Measurements from ENCODE around the gene PRM2. TPM values are rescaled to one million over a fixed set of nuclear protein-coding genes. Genes with fewer than 3 reads are reported as not detected.

PRM2 gene
- total and polyA plus RNA-seq, 2 donors (not counting 1 experiment from before 2014, with no cell fraction given) = not detected

- Histone ChIP-seq H3K27ac (ENCODE audit: insufficient read depth, low read length) (no peak overlapping the region), H3K36me3 (ENCODE audit: control insufficient read depth, insufficient read depth, low read length) (no peaks in the 10 kb centered on the region), H3K9ac (ENCODE audit: insufficient read depth, low read length) (no peak overlapping the region), H3K79me2 (ENCODE audit: control insufficient read depth, insufficient read depth, low read length) (no peaks in the 10 kb centered on the region), H3K4me3 (replicated peaks in 1 of 4; ENCODE audit: control extremely low read depth in 1 of 4, insufficient read depth in 1 of 4, low read depth in 3 of 4, low read length in 4 of 4) (no peak overlapping the region), H4K20me1 (ENCODE audit: control insufficient read depth, extremely low read depth, insufficient read depth, low read length) (no peaks in the 10 kb centered on the region), H3K27me3 (ENCODE audit: control insufficient read depth, insufficient read depth, low read length) (peaks cover 3% of the 10 kb centered on the region), H3K4me1 (ENCODE audit: control insufficient read depth, extremely low read depth, insufficient read depth, low read length) (no peaks in the 10 kb centered on the region), H2AFZ (ENCODE audit: low read length) (no peak overlapping the region), H3K9me3 (ENCODE audit: control insufficient read depth, insufficient read depth, low read depth, low read length) (no peaks in the 10 kb centered on the region), H3K4me2 (ENCODE audit: extremely low read depth, insufficient read depth, low read length) (no peak overlapping the region)
- TF ChIP-seq EZH2 (IDR thresholded peaks at IDR 0.05; ENCODE audit: low read length, missing control alignments) = no peak
- TF ChIP-seq CTCF (conservative IDR thresholded peaks at IDR 0.05 in 1 of 2, IDR thresholded peaks at IDR 0.05 in 1 of 2; ENCODE audit: low read depth in 1 of 2, low read length in 2 of 2) = no peak
- DNase-seq (ENCODE audit: low read depth in 2 of 2) = no peak
These were observed 34.6 kb downstream of the PRM2 start for GRCh38 chr16:11241480-11242204.

- Histone ChIP-seq H3K4me1 (ENCODE audit: control insufficient read depth, extremely low read depth, insufficient read depth, low read length) (no peaks in the 10 kb centered on the region), H2AFZ (ENCODE audit: low read length) (no peak overlapping the region)
These were observed 35.4 kb downstream of the PRM2 start for GRCh38 chr16:11240636-11241473.

More at GRCh38 chr16:11240636-11241473, 35.4 kb downstream of the PRM2 start:
- no peak overlapping the region for H3K4me2 ChIP-seq (ENCODE audit: extremely low read depth, insufficient read depth, low read length)
- no peak overlapping the region for H3K4me3 ChIP-seq (replicated peaks in 1 of 4; ENCODE audit: control extremely low read depth in 1 of 4, insufficient read depth in 1 of 4, low read depth in 3 of 4, low read length in 4 of 4)
- peaks cover 3% of the 10 kb centered on the region for H3K27me3 ChIP-seq (ENCODE audit: control insufficient read depth, insufficient read depth, low read length)
- H3K9ac ChIP-seq (ENCODE audit: insufficient read depth, low read length) = no peak overlapping the region
- H3K36me3 ChIP-seq (ENCODE audit: control insufficient read depth, insufficient read depth, low read length) = no peaks in the 10 kb centered on the region
- H3K9me3 ChIP-seq (ENCODE audit: control insufficient read depth, insufficient read depth, low read depth, low read length) = no peaks in the 10 kb centered on the region
- H3K79me2 ChIP-seq (ENCODE audit: control insufficient read depth, insufficient read depth, low read length) = no peaks in the 10 kb centered on the region
- no peak for DNase-seq (ENCODE audit: low read depth in 2 of 2)
- H4K20me1 ChIP-seq (ENCODE audit: control insufficient read depth, extremely low read depth, insufficient read depth, low read length) = no peaks in the 10 kb centered on the region
- H3K27ac ChIP-seq (ENCODE audit: insufficient read depth, low read length) = no peak overlapping the region
- TF ChIP-seq EZH2 (IDR thresholded peaks at IDR 0.05; ENCODE audit: low read length, missing control alignments) = no peak
- TF ChIP-seq CTCF (conservative IDR thresholded peaks at IDR 0.05 in 1 of 2, IDR thresholded peaks at IDR 0.05 in 1 of 2; ENCODE audit: low read depth in 1 of 2, low read length in 2 of 2) = no peak

All from fibroblast of lung (primary cell).